GM21381 (cell line): ENCODE measurements around the gene ZNF532.

Source experiments
- ATAC-seq: cut with Tn5 transposase; IDR thresholded peaks from one replicate; pipeline ENCODE4 v1.9.1; 2021; ENCODE audit warnings: mild to moderate bottlenecking, moderate library complexity; ENCODE audit not compliant: unreplicated experiment

ZNF532 gene

DNA sequence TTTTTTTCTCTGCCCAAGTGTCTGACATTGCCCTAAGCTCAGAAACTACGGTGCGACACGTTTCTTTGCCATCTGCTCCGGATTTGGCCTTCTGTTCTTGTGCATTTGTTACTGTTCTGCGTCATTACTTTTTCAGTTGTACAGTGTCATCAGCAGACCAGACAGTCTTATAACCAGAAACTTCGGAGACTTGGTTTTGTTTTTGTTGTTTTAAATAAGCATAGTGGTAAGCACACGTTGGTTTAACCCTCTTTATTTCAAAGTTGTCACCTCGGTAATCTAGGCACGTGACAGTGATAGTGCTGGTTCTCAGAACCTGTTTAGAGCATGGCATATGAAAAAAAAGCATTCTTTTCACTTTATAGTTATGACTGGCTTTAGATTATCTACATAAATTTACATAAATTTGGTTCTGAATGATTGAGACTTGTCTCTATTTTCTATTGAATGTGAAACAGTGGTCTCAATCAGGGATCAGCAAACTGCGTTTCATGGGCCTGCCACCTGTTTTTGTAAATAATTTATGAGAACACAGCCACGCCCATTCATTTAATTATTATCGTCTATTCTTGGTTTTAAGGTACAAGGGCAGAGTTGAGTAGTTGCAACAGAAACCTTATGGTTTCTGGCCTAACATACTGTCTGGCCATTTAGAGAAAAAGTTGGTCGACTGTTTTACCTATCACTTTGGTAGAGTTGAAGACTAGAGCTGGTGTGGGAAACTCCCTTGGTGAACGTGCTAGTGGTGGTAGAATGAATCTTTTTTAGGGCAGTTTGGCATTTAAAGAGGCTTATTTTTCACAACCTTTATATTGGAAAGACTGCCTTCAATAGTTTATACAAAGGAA lies 106.5 kb downstream of the ZNF532 start:
- peak; percentile 83 for ATAC-seq

DNA sequence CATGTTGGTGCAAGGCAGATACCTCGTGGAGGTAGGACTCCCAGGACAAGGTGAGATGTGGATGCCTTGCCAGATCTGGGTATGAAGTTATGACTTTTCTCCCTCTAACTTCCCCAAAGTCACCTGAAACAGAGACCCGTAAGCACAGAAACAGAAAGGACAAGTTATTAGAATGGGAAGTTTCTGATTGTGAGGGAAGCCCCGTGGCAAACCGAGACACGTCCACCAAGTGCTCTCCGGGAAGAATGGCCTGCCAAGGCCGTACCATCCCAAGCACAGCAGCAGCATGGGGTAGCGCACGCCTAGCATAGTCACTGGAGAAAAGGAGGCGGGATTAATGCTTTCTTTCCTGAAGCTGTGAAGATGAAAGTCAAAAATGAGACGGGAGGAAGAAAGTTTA lies 110.6 kb downstream of the ZNF532 start:
- no peak for ATAC-seq

DNA sequence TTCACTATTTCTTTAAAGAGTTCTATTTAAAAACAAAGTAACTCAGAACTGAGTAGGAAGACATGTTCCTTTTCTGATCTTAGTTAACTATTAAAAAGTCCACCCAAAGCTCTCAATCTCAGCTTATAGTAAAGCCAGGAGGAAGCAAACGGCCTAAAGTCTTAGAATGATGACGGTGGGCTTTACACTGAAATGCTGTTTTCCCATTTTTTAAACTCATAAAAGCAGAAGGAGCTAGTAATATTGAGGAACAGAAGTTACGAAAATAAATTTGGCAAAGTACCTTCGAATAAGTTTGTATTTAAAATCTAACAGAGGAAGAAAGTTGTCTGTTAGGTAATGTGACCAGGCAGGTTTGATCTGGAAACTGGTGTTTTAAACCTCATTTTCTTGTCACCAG lies 111.1 kb downstream of the ZNF532 start:
- ATAC-seq, result no peak

DNA sequence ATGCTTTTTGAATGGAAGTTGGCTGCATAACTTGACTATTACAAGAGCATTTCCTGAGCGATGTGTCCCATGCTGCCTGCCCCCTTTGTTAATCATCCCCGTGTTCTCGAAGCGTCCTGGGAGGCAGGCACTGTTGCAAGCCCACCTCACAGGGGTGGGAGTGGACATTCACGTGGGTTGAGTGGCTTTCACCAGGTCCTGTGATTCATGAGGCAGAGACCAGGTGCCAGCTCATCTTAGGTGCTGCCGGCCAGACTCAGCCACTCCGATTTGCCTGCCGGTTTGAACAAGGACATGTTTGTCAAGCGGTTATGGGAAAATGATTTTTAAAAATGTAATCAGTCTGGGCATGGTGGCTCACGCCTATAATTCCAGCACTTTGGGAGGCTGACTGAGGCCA lies 112.5 kb downstream of the ZNF532 start:
- no peak for ATAC-seq

DNA sequence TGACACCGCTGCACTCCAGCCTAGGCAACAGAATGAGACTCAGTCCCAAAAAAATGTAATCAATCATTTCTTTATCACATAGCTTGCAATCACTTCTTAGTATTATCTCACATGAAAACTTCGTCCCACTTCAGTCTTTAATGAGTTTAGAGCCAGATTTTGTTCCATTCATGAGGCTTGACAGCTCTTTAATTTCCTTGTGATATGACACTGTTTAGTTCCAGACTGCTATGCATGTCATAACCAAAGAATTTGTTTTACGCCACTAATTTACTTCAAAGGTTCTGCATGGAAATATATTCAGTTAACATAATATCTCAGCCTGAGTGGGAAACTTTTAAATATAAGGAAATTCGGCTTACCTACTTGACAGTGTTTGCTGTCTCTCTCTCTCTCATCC lies 113.1 kb downstream of the ZNF532 start:
- no peak for ATAC-seq

DNA sequence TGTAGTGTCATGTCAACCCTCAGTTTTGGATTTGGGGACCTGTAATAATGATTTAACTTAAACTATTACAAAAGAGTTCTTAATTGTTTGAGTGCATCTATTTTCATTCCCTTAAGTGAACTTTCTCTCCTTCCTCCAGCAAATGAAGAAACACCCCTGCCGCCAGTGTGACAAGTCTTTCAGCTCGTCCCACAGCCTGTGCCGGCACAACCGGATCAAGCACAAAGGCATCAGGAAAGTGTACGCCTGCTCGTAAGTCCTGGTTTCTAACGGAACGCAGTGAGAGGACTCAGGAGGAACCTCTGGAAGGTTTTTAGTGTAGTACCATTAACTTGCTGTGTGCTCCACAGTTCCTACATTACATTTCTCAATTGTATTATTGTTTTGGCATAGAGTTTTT lies 114.2 kb downstream of the ZNF532 start:
- no peak for ATAC-seq

DNA sequence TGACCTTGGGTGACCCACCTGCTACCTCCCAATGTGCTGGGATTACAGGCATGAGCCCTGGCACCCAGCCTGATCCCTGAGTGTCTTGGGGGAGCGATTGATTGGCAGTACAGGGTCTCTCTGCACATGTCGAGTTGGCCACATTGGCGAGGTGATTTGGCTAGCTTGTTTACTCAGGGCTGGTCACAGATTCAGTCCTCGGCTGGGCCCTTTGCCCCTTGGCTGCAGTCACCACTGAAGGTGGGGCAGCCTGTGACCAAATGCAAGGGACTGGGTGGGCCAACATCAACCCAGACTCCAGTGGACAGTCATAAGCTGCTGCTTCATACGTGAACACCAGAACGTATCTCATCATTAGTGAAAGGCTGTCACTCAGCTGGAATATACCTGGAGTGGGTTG lies 114.9 kb downstream of the ZNF532 start:
- no peak for ATAC-seq

DNA sequence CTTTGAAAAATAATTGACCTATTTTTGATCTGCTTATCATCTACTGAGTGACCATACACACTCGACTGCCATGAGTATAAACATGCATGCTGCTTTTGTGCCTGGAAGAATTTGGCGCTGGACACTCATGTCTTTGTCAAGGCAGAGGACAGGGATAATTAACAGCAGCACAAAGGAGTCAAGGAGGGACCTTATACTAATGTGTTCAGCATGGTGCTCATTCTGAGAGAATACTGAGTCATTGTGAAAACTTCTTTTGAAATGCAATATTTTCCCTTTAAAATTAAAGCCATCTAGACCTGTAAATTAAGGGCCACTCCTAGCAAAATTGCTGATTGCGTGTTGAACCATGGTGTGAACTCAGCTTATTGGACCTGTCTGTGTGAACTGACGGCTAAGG lies 116.3 kb downstream of the ZNF532 start:
- ATAC-seq, result no peak

DNA sequence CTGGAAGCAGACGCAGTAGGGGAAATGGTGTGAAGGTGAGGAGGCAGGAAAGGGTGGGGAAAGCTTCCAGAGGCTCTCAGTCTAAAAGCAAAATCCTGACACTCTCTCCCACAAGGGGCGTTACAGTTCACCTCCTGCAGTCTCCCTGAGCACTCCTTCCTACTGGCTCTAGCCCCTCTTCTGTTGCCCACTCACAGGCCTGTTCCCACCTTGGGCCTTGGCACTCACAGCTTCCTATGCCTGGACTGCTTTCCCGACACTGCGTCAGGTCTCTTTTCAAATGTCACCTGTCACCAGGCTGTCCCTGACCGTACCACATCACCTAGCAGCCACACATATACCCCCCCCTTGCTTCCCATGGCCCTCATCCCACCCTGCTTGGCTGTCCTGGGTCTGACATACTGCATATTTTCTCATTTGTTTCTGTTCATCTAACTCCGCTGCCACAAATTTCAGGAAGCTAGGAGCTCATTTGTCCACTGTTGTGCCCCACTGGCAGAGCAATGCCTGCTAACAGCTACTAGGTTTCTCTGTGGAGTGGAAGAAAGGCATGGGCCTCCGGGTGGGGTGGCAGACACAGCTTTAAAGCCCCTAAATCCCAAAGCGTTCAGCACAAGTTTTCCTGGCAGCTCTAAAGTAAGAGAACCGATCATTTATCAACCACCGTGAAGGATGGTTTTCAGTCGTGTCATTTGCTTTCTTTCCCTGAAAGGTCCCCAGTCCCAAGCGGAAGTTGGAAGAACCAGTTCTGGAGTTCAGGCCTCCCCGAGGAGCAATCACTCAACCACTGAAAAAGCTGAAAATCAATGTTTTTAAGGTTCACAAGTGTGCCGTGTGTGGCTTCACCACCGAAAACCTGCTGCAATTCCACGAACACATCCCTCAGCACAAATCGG lies 118.8 kb downstream of the ZNF532 start:
- no peak for ATAC-seq

DNA sequence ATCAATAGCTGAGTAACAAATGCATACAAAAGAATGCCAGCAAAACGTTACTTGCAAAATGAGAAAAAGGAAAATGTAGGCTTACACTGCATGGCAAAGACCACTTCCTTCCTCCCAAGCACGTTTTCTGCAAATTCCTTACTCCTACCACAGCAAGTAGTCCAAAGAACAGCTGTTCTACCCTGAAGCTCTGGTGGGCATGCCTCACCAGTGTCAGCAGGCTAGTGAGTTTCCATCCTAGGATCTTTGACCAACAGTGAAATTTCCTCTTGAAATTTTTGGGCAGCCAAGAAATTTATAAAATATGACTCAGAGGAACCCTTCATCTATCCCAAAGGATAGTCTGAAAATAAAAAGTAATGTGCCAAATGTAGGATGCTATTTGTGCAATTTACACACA lies 123.9 kb downstream of the ZNF532 start:
- no peak for ATAC-seq

DNA sequence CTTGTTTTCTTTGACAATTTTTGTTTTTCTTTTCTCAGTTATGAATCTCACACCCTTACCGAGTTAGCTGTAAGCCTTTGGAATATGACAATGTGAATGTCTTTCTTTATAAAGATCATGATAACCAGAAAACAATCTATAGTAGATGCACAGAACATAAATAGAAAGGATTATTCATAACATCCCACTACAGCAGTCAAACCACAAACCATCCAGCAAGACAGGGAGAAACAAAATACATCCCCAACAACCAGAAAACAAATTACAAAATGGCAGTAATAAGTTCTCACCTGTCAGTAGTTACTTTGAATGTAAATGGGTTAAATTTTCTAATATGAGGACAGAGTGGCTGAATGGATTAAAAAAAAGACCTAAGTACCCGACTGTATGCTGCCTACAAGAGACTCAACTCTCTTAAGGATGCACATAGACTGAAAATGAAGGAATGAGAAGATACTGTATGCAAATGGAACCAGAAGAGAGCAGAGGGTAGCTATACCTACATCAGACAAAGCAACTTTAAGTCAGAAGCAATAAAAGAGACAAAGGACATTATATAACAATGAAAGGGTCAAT lies 124.6 kb downstream of the ZNF532 start:
- ATAC-seq, result no peak

DNA sequence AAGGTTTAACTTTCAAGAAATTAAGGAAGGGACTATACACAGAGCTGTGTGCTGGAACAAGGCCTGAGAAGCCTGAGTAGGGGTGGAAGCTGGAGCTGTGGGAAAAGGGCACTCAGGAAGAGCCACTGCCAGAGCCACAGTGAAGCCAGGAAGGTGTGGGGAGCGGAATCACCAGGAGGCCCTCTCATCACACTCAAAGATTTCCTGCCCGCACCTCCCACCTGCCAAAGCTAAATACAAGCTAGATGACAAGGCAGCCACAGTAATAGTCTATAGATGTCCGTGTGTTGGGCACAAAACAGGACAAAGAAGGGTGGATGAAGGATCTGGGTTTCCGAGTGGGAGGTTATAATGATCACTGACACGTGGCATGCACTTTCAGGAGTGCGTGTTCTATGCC lies 126.0 kb downstream of the ZNF532 start:
- no peak for ATAC-seq

DNA sequence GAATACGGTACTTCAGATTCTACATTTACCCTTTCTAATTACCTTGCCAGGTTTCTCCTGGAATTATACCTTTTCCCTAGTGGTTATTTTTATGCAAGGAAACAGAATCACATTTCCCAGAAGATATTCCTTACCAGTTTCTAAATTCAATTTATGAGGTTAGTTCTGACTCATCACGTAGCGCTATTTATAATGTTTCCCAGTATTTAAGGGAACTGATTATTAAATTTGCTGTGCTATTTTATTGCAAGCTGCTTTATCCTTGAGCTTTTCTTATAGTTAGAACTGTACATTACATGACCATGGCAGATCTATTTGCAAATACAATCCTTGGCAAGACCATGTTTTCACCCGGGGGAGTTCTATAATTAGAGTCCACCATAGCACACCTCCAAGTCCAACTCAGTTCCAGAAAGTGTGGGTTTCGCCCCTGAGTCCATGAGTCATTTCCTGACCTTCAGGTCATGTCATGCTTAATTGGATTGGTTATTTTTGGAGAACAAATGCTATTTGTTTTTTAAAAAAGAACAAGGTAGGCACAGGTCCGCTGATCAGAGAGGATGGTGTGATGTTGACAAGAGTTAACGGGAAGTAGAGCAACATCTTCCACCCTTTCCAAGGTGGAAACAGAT lies 126.6 kb downstream of the ZNF532 start:
- peak; percentile 81 for ATAC-seq

DNA sequence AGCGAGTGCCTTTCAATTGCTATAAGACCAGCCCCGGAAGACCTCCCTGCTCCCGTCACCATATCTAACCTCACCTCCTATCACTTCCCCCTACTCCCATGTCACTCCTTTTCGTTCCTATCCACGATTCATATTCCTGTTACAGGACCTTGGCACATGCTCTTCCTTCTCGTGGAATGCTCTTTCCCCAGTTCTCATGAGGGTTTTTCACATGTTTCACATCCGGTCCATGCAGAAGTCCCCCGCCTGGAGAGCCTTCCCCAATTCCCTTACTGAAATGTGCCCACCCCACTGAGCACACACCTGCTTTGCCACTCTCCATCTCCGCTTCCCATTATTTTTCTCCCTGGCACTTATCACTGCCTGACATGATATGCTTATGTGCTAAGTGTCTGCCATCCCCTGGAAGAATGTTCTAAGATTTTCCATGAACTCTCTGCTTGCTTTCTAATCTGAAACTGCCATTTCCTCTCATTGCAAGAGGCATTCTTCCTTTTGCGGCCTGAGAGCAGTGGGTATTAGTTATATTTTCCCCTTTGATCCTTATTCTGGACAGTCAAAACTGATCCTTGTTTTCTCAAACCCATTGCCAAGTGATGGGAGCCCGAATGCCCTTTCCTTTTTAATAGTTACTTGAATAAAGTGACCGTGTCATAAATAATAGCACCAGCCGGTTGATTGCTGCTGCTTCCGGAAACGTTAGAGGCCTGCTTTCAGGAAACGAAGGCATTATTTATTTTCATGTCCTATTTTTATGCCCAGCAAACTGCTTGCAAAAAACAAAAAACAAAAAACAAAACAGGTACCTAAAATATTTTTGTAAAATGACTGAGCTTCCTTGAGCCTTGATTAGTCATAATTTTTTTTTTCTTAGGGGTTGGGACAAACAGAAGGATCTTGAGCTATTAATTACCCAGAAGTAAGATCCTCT lies 127.9 kb downstream of the ZNF532 start:
- no peak for ATAC-seq

DNA sequence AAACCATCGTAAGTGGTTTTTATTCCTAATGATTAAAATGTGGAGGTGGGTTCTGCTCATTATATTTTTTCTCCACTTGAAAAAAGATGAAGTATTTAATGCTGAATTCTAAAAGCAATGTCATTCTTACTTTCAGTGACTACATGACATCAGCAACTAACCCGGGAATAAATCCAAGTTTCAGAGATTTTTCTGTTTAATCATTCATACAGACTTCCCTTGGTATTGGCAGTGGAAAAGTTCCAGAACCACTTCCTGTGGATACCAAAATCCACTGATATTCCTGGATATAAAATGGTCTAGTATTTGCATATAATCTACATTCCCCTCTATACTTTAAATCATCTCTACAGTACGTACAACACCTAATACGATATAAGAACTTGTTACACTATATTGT lies 128.6 kb downstream of the ZNF532 start:
- no peak for ATAC-seq

DNA sequence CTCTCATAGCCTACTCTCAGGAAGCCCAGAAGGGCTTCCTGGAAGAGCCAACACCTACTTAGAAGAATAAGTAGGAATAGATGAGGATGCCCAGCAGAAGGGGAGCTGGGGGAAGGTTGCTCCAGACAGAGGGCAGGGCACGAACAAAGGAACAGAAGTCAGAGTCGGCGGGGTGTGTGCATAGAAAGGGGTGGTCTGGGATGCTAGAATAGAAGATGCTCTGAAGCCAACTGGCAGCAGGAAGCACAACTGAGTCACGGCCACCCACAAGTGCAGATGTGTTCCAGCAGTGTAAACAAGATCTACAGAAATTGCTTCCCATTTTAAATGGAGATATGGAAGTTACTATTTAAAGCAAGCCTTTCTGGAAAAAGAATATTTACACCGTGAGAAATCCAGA lies 131.0 kb downstream of the ZNF532 start:
- ATAC-seq, result no peak

DNA sequence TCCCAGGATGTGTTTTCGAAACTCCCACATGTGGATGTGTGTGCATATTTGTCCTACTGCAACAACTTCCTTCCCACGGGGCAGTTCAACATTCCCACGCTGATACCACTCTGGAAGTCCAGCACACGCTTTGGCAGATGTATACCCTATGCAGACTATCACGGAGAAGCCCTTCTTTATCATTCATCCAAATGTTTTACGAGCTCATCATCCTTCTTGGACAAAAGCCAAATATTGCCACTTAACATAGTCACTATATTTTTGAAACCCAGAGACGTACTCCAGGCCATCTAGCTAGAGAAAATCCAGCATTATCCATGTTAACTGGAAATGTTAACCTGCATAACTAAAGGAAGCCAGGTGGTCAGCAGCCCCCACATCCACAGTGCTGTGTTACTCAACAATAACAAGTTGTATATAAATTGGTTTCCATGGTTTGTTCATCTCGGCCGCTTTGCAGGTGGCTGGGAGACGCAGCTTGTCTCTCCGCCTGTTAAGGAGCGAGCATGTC lies 131.5 kb downstream of the ZNF532 start:
- no peak for ATAC-seq

DNA sequence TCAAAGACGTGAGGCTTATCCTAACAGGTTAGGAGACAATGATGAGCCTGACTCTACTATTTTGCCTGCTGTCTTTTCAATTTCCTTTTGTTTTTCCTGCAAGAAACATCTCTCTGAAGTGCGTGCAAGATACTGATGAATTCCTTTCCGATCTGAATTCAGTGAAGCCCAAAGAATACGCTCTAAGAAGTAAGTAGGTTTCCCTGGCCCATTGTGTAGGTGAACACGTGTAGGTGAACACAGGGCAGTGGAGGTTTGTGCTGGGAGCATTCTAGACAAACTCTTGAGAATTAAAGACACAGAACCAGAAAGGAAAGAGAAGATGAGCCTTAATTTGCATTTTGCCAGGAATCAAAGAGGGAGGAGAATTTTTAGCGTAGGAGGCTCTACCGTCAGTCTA lies 132.0 kb downstream of the ZNF532 start:
- ATAC-seq, result no peak

DNA sequence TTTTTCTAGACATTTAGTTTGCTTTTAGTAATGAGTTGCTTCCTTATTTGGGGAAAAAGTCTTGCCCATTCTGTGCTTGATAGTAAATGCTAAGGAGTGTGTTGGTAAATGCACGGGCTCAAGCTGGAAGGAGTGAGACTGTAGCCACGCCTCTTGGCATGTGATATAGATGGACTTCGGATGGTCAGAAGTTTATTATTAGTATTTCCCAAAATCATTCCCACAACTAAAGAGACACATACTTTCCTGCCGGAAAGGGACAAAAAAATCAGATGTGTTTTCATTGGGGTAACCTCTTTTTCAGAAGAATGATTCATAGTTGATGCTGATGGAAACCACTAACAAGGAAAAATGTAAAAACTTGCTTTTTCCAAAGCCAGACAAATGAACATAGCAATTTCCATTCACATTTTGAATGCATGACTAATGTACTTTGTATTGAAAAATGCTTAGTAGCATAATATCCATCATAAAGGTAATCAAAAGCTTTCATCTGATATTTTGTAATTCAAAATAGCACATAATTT lies 133.2 kb downstream of the ZNF532 start:
- no peak for ATAC-seq
